Prostate gland (tissue), 2 donors: Measurements from ENCODE around the gene ZNF22.

Experiments used
- POLR2A ChIP-seq: fragments of 450-650 bp; IDR thresholded peaks from one replicate; pipeline ENCODE4 v1.6.1; 2016; ENCODE audit warnings: antibody characterized with exemption, mild to moderate bottlenecking
- POLR2AphosphoS5 ChIP-seq: sonication (generic); formaldehyde crosslinking; IDR thresholded peaks from one replicate; pipeline ENCODE4 v1.6.1; 2017; ENCODE audit warnings: antibody characterized with exemption
- TF ChIP-seq, protein P1 (sequence below), 4 experiments: fragments of 200-600 bp in 2 of 4; fragments of 450-650 bp in 2 of 4; sonication (generic) in 2 of 4; IDR thresholded peaks; 1 replicate in 3 of 4; 2 replicates in 1 of 4; pipeline ENCODE4 v1.5.1; 2016 to 2019; ENCODE audit warnings: antibody characterized with exemption in 4 of 4, mild to moderate bottlenecking in 2 of 4, moderate library complexity in 2 of 4

DNA sequence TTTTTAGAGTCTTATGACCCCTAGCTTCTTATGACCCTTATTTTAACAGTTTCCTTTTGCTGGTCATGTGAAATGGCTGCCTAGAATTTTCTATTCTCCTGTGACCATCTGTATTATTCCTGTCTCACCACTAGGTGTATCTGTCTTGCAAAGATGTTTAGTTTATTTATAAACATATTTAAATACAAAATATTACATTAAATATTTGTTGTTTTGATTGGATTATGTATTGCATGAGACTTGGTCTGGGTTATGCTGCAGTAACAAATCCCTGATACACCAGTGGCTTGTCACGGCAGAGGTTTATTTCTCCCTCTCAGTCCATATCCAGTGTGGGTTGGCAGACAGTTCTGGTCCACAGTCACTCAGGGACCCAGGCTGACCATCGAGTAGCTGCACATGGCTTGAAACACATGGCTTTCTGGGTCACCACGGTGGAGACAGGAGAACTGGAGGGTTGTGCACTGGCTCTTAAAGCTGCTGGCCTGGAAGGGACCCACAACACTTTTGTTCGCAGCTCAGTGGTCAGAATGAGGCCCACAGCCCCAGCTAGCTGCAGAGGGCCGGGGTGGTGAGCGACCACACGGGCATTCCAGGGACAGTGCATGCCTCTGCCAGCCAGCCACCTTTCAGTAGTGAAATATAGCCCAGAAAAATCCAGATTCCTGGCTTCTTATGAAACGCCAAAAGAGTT lies 33.8 kb upstream of the ZNF22 start:
- TF ChIP-seq, protein P1, sequence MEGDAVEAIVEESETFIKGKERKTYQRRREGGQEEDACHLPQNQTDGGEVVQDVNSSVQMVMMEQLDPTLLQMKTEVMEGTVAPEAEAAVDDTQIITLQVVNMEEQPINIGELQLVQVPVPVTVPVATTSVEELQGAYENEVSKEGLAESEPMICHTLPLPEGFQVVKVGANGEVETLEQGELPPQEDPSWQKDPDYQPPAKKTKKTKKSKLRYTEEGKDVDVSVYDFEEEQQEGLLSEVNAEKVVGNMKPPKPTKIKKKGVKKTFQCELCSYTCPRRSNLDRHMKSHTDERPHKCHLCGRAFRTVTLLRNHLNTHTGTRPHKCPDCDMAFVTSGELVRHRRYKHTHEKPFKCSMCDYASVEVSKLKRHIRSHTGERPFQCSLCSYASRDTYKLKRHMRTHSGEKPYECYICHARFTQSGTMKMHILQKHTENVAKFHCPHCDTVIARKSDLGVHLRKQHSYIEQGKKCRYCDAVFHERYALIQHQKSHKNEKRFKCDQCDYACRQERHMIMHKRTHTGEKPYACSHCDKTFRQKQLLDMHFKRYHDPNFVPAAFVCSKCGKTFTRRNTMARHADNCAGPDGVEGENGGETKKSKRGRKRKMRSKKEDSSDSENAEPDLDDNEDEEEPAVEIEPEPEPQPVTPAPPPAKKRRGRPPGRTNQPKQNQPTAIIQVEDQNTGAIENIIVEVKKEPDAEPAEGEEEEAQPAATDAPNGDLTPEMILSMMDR (IDR thresholded peaks at IDR 0.05), result peak in 1 of 4 experiments; percentile 27
- no peak for TF ChIP-seq POLR2A
- TF ChIP-seq POLR2AphosphoS5, result no peak
